Activated CD4-positive, alpha-beta T cell treated with anti-CD3 and anti-CD28 coated beads, Interleukin-2, amount 50 U/mL, for 48 hours (primary cell): Measurements from ENCODE around the gene PSORS1C2.

ENCODE experiments used
- DNase-seq, 2 experiments: peaks; one replicate each; pipeline ENCODE4 v3.0.0-alpha.2; 2020

PSORS1C2 gene

GRCh38 chr6:31112478-31112877, 26.4 kb downstream of the PSORS1C2 start, which contains the start of gene C6orf15:
Gene C6orf15, minus strand, starts transcription at chr6:31112575. Its CDS starts 20 bp downstream, at chr6:31112555.
- DNase-seq, result no peak

- DNase-seq, result no peak
Observed at GRCh38 chr6:31111712-31112111, 27.2 kb downstream of the PSORS1C2 start.

- no peak for DNase-seq
Observed at GRCh38 chr6:31110825-31111582, 27.9 kb downstream of the PSORS1C2 start.

- DNase-seq, result no peak
Observed at GRCh38 chr6:31107052-31107451, 31.8 kb downstream of the PSORS1C2 start.

GRCh38 chr6:31103136-31103535, 35.7 kb downstream of the PSORS1C2 start:
- no peak for DNase-seq

GRCh38 chr6:31098449-31098938, 40.4 kb downstream of the PSORS1C2 start:
- no peak for DNase-seq

- no peak for DNase-seq
Observed at GRCh38 chr6:31096656-31097055, 42.2 kb downstream of the PSORS1C2 start.

- DNase-seq, result no peak
Observed at GRCh38 chr6:31096215-31096614, 42.7 kb downstream of the PSORS1C2 start.

- DNase-seq, result peak; percentile 19 to 24
Observed at GRCh38 chr6:31094389-31094881, 44.4 kb downstream of the PSORS1C2 start.

GRCh38 chr6:31092769-31093505, 45.9 kb downstream of the PSORS1C2 start:
- DNase-seq, result no peak

GRCh38 chr6:31092238-31092637, 46.6 kb downstream of the PSORS1C2 start:
- DNase-seq, result no peak

- no peak for DNase-seq
Observed at GRCh38 chr6:31091680-31092079, 47.2 kb downstream of the PSORS1C2 start.

GRCh38 chr6:31090973-31091364, 47.9 kb downstream of the PSORS1C2 start:
- no peak for DNase-seq

GRCh38 chr6:31090275-31090972, 48.4 kb downstream of the PSORS1C2 start:
- DNase-seq, result no peak
